Measurements from ENCODE around the gene CHMP3. TPM values are rescaled to one million over a fixed set of nuclear protein-coding genes. Genes with fewer than 3 reads are reported as not detected.

The CHMP3 gene
- total RNA-seq, 5 donors from 2014 or later (not counting 1 experiment from before 2014, with no cell fraction given) = 65.0 to 82.5 (median 68.5) TPM

DNA sequence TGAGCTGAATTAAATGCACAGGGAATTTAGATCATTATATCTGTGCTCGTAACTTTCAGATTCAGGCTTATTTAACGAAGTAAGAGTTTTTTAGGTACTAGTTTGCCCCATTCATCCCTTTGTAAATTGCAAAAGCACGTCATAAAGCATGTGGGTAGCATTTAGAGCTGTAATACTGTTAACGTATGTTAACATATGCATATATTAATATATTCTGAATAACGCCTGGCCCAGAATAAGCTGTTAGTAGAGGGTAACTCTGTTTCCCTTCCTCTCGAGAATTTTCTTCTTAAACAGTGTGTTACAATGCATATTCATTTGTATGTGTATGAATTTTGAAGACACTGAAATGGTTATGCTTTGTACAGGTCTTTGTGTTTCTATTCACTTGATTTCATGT lies 91.6 kb downstream of the CHMP3 start:
- Histone ChIP-seq H3K9me3 (no peaks in the 10 kb centered on the region), H3K36me3 (ENCODE audit: control insufficient read depth in 2 of 2, extremely low read depth in 1 of 2, insufficient read depth in 1 of 2, low read length in 1 of 2) (peaks cover 6 to 86% of the 10 kb centered on the region in 2 donors), H3K4me3 (ENCODE audit: control insufficient read depth in 1 of 2, extremely low read depth in 1 of 2, low read length in 1 of 2) (no peak overlapping the region), H3K27me3 (replicated peaks in 1 of 2; ENCODE audit: control insufficient read depth in 2 of 2, extremely low read depth in 1 of 2, insufficient read depth in 2 of 2, low read length in 1 of 2) (no peaks in the 10 kb centered on the region), H3K4me1 (ENCODE audit: control insufficient read depth in 1 of 2, extremely low read depth in 1 of 2, insufficient read depth in 2 of 2, low read length in 2 of 2) (peaks cover 5 to 6% of the 10 kb centered on the region in 2 experiments), H3K27ac (ENCODE audit: low read length) (no peak overlapping the region)
- ChIA-PET CTCF (no interaction called here), POLR2A (interaction anchor here (0.6 to 0.7 kb wide), 3 partner anchors 13 to 16 kb away, joined by 4 read pairs; no protein-coding TSS in a partner anchor)
- Mint-ChIP-seq H3K27me3 (no peaks in the 10 kb centered on the region), H3K4me1 (peaks cover 59 to 70% (median 65%) of the 10 kb centered on the region in 3 donors), H3K4me3 (no peak overlapping the region), H3K27ac (peak overlapping the region in 1 of 2 donors; percentile 3), H3K36me3 (peaks cover 65% of the 10 kb centered on the region), H3K9me3 (no peaks in the 10 kb centered on the region)
- ATAC-seq (replicated peaks in 1 of 4) (no peak), DNase-seq (no peak)
- WGBS (ENCODE audit: insufficient coverage) = 100% methylated on average over 1 of the region's 6 CpGs

DNA sequence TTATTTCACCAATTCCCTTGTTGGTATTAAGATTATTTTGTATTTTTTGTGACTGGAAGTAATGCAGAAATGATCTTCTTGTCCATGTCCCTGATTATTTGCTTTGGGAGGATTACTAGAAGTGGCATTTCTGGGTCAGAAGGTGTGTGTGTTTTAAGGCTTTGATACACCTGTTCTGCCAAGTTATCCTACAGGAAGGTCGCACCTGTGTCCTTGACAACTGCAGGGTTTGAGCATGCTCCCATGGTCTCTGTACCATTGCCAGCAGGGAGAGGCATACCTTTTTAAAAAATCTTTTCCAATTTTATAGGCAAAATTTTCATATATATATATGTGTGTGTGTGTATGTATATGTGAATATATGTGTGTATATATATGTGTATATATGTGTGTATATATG lies 92.4 kb downstream of the CHMP3 start:
- DNase-seq (no peak), ATAC-seq (replicated peaks in 1 of 4) (no peak)
- Mint-ChIP-seq H3K27ac (peak overlapping the region in 1 of 2 donors; percentile 23), H3K27me3 (no peaks in the 10 kb centered on the region), H3K36me3 (peaks cover 67% of the 10 kb centered on the region), H3K9me3 (no peaks in the 10 kb centered on the region), H3K4me3 (no peak overlapping the region), H3K4me1 (peaks cover 59 to 73% (median 68%) of the 10 kb centered on the region in 3 donors)
- CTCF ChIA-PET = no interaction called here
- POLR2A ChIA-PET = interaction anchor here in 1 of 2 donors (0.6 kb wide), 1 partner anchor 132 kb away, joined by 3 read pairs; no protein-coding TSS in a partner anchor
- no peaks in the 10 kb centered on the region for H3K9me3 ChIP-seq
- WGBS (ENCODE audit: insufficient coverage) = no CpG with 5 or more reads among the region's 1 CpG
- no peaks in the 10 kb centered on the region for H3K27me3 ChIP-seq (replicated peaks in 1 of 2; ENCODE audit: control insufficient read depth in 2 of 2, extremely low read depth in 1 of 2, insufficient read depth in 2 of 2, low read length in 1 of 2)
- no peak overlapping the region for H3K27ac ChIP-seq (ENCODE audit: low read length)
- peaks cover 5 to 6% of the 10 kb centered on the region in 2 experiments for H3K4me1 ChIP-seq (ENCODE audit: control insufficient read depth in 1 of 2, extremely low read depth in 1 of 2, insufficient read depth in 2 of 2, low read length in 2 of 2)
- H3K4me3 ChIP-seq (ENCODE audit: control insufficient read depth in 1 of 2, extremely low read depth in 1 of 2, low read length in 1 of 2) = no peak overlapping the region
- peaks cover 6 to 86% of the 10 kb centered on the region in 2 donors for H3K36me3 ChIP-seq (ENCODE audit: control insufficient read depth in 2 of 2, extremely low read depth in 1 of 2, insufficient read depth in 1 of 2, low read length in 1 of 2)

DNA sequence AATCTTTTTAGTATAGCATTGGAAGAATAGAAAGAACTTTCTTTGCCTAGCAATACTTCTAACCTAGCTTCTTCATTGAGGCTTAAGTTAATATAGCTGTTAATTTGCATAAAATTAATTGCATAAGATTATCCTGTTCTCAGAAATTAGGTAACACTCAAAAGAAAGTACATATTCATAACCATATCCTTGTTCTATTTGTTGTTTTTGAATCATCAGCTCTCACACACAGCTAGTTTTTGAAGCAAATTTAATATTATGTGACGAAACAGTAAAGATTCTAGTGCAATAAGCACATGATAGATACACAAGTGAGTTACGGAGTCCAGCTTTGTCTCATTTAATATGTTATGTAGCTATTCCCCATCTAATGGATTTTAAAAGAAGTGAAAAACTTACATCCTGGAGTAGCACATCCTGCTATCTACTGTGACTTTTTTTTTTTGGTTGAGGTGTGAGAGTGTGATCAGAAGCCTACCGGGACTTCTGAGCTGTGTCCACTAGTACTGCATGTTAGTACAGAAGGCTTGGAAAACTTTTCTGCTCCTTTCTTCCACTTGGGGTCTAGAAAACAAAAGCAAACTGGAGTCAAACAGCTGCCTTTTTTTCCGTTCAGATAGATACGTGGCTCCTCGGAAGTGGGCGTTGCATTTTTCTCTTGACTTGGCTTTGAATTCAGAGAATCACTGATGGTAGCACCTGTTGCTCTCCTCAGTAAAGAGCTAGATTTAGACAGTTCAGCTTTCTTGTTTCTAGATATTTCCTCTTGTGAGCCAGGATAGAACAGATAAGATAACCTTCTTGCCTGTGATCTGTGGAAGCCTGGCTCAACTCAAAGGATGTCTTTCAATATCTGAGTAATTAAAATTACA lies 94.8 kb downstream of the CHMP3 start:
- Histone ChIP-seq H3K4me3 (ENCODE audit: control insufficient read depth in 1 of 2, extremely low read depth in 1 of 2, low read length in 1 of 2) (no peak overlapping the region), H3K27ac (ENCODE audit: low read length) (peak overlapping the region; percentile 49), H3K36me3 (ENCODE audit: control insufficient read depth in 2 of 2, extremely low read depth in 1 of 2, insufficient read depth in 1 of 2, low read length in 1 of 2) (peaks cover 14 to 89% of the 10 kb centered on the region in 2 donors), H3K9me3 (no peaks in the 10 kb centered on the region), H3K4me1 (ENCODE audit: control insufficient read depth in 1 of 2, extremely low read depth in 1 of 2, insufficient read depth in 2 of 2, low read length in 2 of 2) (peaks cover 5 to 6% of the 10 kb centered on the region in 2 experiments), H3K27me3 (replicated peaks in 1 of 2; ENCODE audit: control insufficient read depth in 2 of 2, extremely low read depth in 1 of 2, insufficient read depth in 2 of 2, low read length in 1 of 2) (no peaks in the 10 kb centered on the region)
- H3K27ac Mint-ChIP-seq = peak overlapping the region; percentile 83 to 91
- 59% methylated on average over 4 of the region's 7 CpGs for WGBS (ENCODE audit: insufficient coverage)
- H3K9me3 Mint-ChIP-seq = no peaks in the 10 kb centered on the region
- peaks cover 65% of the 10 kb centered on the region for H3K36me3 Mint-ChIP-seq
- peak overlapping the region; percentile 42 to 65 (median 63) for H3K4me3 Mint-ChIP-seq
- peak in 7 of 35 experiments; percentile 1 to 28 (median 13) for DNase-seq
- H3K27me3 Mint-ChIP-seq = no peaks in the 10 kb centered on the region
- ChIA-PET CTCF (interaction anchor here (0.6 to 1.7 kb wide), 7 partner anchors 10 to 772 kb away, joined by 3 to 4 read pairs (median 3); no protein-coding TSS in a partner anchor), POLR2A (interaction anchor here (0.6 to 2.1 kb wide), 7 partner anchors 9 to 28 kb away, joined by 3 to 18 read pairs (median 5); partner anchors contain the start of gene KDM3A (in 1 of the 2))
- peak; percentile 77 to 84 (median 82) for ATAC-seq (replicated peaks in 1 of 4)
- peaks cover 70 to 77% (median 70%) of the 10 kb centered on the region in 3 donors for H3K4me1 Mint-ChIP-seq

DNA sequence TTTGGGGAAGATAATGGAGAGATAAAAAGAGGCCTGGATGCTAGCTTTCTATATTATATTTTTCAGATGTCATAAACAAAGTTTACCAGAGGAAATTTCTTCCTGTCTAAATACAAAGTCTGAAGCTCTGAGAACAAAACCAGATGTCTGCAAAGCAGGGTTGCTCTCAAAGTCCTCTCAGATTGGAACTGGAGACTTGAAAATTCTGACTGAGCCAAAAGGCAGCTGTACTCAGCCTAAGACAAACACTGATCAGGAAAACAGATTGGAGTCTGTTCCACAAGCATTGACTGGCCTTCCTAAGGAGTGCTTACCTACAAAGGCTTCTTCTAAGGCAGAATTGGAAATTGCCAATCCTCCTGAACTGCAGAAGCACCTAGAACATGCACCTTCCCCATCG lies 96.9 kb downstream of the CHMP3 start:
- CTCF ChIA-PET = no interaction called here
- Histone ChIP-seq H3K36me3 (ENCODE audit: control insufficient read depth in 2 of 2, extremely low read depth in 1 of 2, insufficient read depth in 1 of 2, low read length in 1 of 2) (peaks cover 16 to 88% of the 10 kb centered on the region in 2 donors), H3K27ac (ENCODE audit: low read length) (no peak overlapping the region), H3K4me1 (ENCODE audit: control insufficient read depth in 1 of 2, extremely low read depth in 1 of 2, insufficient read depth in 2 of 2, low read length in 2 of 2) (peaks cover 5 to 6% of the 10 kb centered on the region in 2 experiments), H3K9me3 (no peaks in the 10 kb centered on the region), H3K4me3 (ENCODE audit: control insufficient read depth in 1 of 2, extremely low read depth in 1 of 2, low read length in 1 of 2) (no peak overlapping the region), H3K27me3 (replicated peaks in 1 of 2; ENCODE audit: control insufficient read depth in 2 of 2, extremely low read depth in 1 of 2, insufficient read depth in 2 of 2, low read length in 1 of 2) (no peaks in the 10 kb centered on the region)
- DNase-seq (no peak), ATAC-seq (replicated peaks in 1 of 4) (no peak)
- peaks cover 0 to 6% (median 0%) of the 10 kb centered on the region in 3 donors for H3K9me3 Mint-ChIP-seq
- no CpG with 5 or more reads among the region's 1 CpG for WGBS (ENCODE audit: insufficient coverage)
- peaks cover 60 to 72% (median 62%) of the 10 kb centered on the region in 3 donors for H3K4me1 Mint-ChIP-seq
- H3K4me3 Mint-ChIP-seq = no peak overlapping the region
- POLR2A ChIA-PET = interaction anchor here in 1 of 2 donors (0.7 kb wide), 1 partner anchor 29 kb away, joined by 10 read pairs; no protein-coding TSS in a partner anchor
- H3K27ac Mint-ChIP-seq = peak overlapping the region; percentile 62
- peaks cover 58% of the 10 kb centered on the region for H3K36me3 Mint-ChIP-seq
- H3K27me3 Mint-ChIP-seq = no peaks in the 10 kb centered on the region

DNA sequence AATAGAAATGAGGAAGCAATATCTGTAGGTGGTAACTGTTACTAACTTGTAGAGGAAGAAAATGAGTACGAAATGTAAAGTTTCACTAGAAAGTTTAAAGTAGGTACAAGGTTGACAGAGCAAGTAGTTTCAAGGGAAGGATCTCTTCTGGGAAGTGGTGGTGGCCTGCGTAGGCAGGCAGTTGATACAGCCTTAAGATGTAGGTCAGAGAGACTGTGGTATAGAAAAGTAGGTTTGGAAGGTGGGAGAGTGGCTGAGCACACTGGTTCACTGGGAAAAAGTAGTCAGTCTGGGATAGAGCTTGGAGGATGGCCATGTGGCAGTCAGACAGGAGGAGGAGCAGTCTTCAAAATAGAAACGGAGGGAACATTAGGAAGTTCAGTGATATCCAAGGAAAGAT lies 98.6 kb downstream of the CHMP3 start:
- H3K9me3 ChIP-seq = no peaks in the 10 kb centered on the region
- H3K27ac Mint-ChIP-seq = peak overlapping the region; percentile 35 to 84
- no peak overlapping the region for H3K27ac ChIP-seq (ENCODE audit: low read length)
- no peak overlapping the region for H3K4me3 ChIP-seq (ENCODE audit: control insufficient read depth in 1 of 2, extremely low read depth in 1 of 2, low read length in 1 of 2)
- ChIA-PET CTCF (no interaction called here), POLR2A (no interaction called here)
- WGBS (ENCODE audit: insufficient coverage) = 71% methylated on average over 3 of the region's 3 CpGs
- H3K4me3 Mint-ChIP-seq = no peak overlapping the region
- H3K4me1 ChIP-seq (ENCODE audit: control insufficient read depth in 1 of 2, extremely low read depth in 1 of 2, insufficient read depth in 2 of 2, low read length in 2 of 2) = peaks cover 3 to 6% of the 10 kb centered on the region in 2 experiments
- peaks cover 63% of the 10 kb centered on the region for H3K36me3 Mint-ChIP-seq
- no peaks in the 10 kb centered on the region for H3K27me3 ChIP-seq (replicated peaks in 1 of 2; ENCODE audit: control insufficient read depth in 2 of 2, extremely low read depth in 1 of 2, insufficient read depth in 2 of 2, low read length in 1 of 2)
- no peaks in the 10 kb centered on the region for H3K27me3 Mint-ChIP-seq
- peaks cover 57 to 69% (median 58%) of the 10 kb centered on the region in 3 donors for H3K4me1 Mint-ChIP-seq
- H3K9me3 Mint-ChIP-seq = peaks cover 0 to 8% (median 0%) of the 10 kb centered on the region in 3 donors
- ATAC-seq (replicated peaks in 1 of 4) = no peak
- peaks cover 27 to 93% of the 10 kb centered on the region in 2 donors for H3K36me3 ChIP-seq (ENCODE audit: control insufficient read depth in 2 of 2, extremely low read depth in 1 of 2, insufficient read depth in 1 of 2, low read length in 1 of 2)
- DNase-seq = no peak

DNA sequence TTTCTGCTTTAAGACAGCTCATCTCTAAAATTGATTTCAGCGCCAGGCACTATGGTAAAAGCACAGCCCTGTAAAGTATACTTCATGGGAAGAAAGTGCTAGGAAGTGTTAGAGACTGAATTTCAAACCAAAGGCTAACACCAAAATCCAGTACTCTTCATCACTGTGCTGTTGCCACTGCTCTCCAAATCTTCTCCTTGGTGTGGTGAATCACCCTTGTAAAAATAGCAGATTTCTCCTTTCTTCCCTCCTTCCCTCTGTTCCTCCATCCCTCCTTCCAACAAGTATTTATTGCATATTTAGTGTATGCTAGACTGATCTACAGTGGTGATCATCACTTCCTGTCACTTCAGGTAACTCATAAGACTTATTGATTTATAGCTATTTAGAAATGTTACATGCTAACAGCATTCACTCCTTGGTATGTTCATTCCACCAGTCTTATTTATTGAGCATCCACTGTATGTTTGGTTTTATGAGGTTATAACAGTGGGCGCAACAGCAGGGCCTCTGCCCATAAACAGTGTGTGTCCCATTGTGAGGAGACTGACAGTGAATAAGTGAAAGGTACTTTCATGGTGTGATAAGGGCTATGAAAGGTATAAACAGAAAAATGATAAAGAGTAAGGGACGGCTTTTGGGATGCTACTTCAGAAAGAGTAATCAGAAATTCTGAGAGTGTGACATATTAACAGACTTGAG lies 102.0 kb downstream of the CHMP3 start:
- ChIA-PET CTCF (no interaction called here), POLR2A (interaction anchor here (0.5 to 0.7 kb wide), 3 partner anchors 9 to 629 kb away, joined by 3 to 7 read pairs (median 6); no protein-coding TSS in a partner anchor)
- WGBS (ENCODE audit: insufficient coverage) = 100% methylated on average over 2 of the region's 3 CpGs
- no peak overlapping the region for H3K4me3 Mint-ChIP-seq
- peaks cover 73% of the 10 kb centered on the region for H3K36me3 Mint-ChIP-seq
- no peaks in the 10 kb centered on the region for H3K4me1 ChIP-seq (ENCODE audit: control insufficient read depth in 1 of 2, extremely low read depth in 1 of 2, insufficient read depth in 2 of 2, low read length in 2 of 2)
- H3K9me3 Mint-ChIP-seq = peaks cover 0 to 8% (median 0%) of the 10 kb centered on the region in 3 donors
- no peaks in the 10 kb centered on the region for H3K27me3 Mint-ChIP-seq
- peak overlapping the region; percentile 41 to 66 for H3K27ac Mint-ChIP-seq
- peaks cover 29 to 99% of the 10 kb centered on the region in 2 donors for H3K36me3 ChIP-seq (ENCODE audit: control insufficient read depth in 2 of 2, extremely low read depth in 1 of 2, insufficient read depth in 1 of 2, low read length in 1 of 2)
- H3K4me1 Mint-ChIP-seq = peaks cover 38 to 50% (median 41%) of the 10 kb centered on the region in 3 donors
- DNase-seq = no peak
- no peaks in the 10 kb centered on the region for H3K9me3 ChIP-seq
- H3K27me3 ChIP-seq (replicated peaks in 1 of 2; ENCODE audit: control insufficient read depth in 2 of 2, extremely low read depth in 1 of 2, insufficient read depth in 2 of 2, low read length in 1 of 2) = no peaks in the 10 kb centered on the region
- H3K4me3 ChIP-seq (ENCODE audit: control insufficient read depth in 1 of 2, extremely low read depth in 1 of 2, low read length in 1 of 2) = no peak overlapping the region
- ATAC-seq (replicated peaks in 1 of 4) = no peak
- H3K27ac ChIP-seq (ENCODE audit: low read length) = no peak overlapping the region
